Astrocyte (in vitro differentiated cells and primary cell): Measurements from ENCODE around the gene ROPN1. TPM values are rescaled to one million over a fixed set of nuclear protein-coding genes. Genes with fewer than 3 reads are reported as not detected.

Experiments used
- DNase-seq: peaks from one replicate; pipeline ENCODE4 v3.0.0-alpha.2; 2010; ENCODE audit warnings: low read depth
- FAIRE-seq: peaks from 2 replicates; lab custom pipeline; 2011; peaks lifted over from hg19 to GRCh38; lab: Jason Lieb, UNC
- H2AFZ ChIP-seq: 2 replicates; pipeline ENCODE4 v1.6.0; 2012; ENCODE audit warnings: low read depth, low read length, inconsistent platforms
- H3K27ac ChIP-seq: 2 replicates; pipeline ENCODE4 v1.5.1; 2011; ENCODE audit warnings: low read depth, low read length, inconsistent platforms
- H3K27me3 ChIP-seq: 2 replicates; pipeline ENCODE4 v1.6.0; 2011; ENCODE audit warnings: low read length, inconsistent platforms; ENCODE audit not compliant: insufficient read depth
- H3K36me3 ChIP-seq: 2 replicates; pipeline ENCODE4 v1.5.1; 2011; ENCODE audit warnings: low read length, inconsistent platforms; ENCODE audit not compliant: insufficient read depth
- H3K4me1 ChIP-seq: 2 replicates; pipeline ENCODE4 v1.5.1; 2011; ENCODE audit warnings: low read length, inconsistent platforms; ENCODE audit not compliant: insufficient read depth
- H3K4me2 ChIP-seq: 2 replicates; pipeline ENCODE4 v1.6.0; 2012; ENCODE audit warnings: low read length, inconsistent platforms
- H3K4me3 ChIP-seq: 2 replicates; pipeline ENCODE4 v1.5.1; 2011; ENCODE audit warnings: low read depth, mild to moderate bottlenecking, low read length, inconsistent platforms; ENCODE audit not compliant: insufficient read depth
- H3K79me2 ChIP-seq: 2 replicates; pipeline ENCODE4 v1.6.0; 2012; ENCODE audit warnings: mild to moderate bottlenecking, low read length, inconsistent platforms; ENCODE audit not compliant: insufficient read depth
- H3K9ac ChIP-seq: 2 replicates; pipeline ENCODE4 v1.6.0; 2012; ENCODE audit warnings: mild to moderate bottlenecking, low read length, inconsistent platforms
- H3K9me3 ChIP-seq: 2 replicates; pipeline ENCODE4 v1.5.1; 2012; ENCODE audit warnings: low read depth, mild to moderate bottlenecking, low read length, inconsistent platforms; ENCODE audit not compliant: insufficient read depth
- H4K20me1 ChIP-seq: 2 replicates; pipeline ENCODE4 v1.6.0; 2012; ENCODE audit warnings: low read length, inconsistent platforms; ENCODE audit not compliant: insufficient read depth
- H3K27ac Mint-ChIP-seq: one replicate; pipeline ENCODE4 v1.8.0; 2021; ENCODE audit warnings: mild to moderate bottlenecking, mixed read lengths; ENCODE audit not compliant: unreplicated experiment
- H3K27me3 Mint-ChIP-seq: one replicate; pipeline ENCODE4 v1.8.0; 2021; ENCODE audit warnings: low read depth, mixed read lengths; ENCODE audit not compliant: unreplicated experiment
- H3K36me3 Mint-ChIP-seq: one replicate; pipeline ENCODE4 v1.8.0; 2021; ENCODE audit warnings: low read depth, mixed read lengths; ENCODE audit not compliant: unreplicated experiment
- H3K4me1 Mint-ChIP-seq: one replicate; pipeline ENCODE4 v1.8.0; 2021; ENCODE audit warnings: low read depth, mixed read lengths; ENCODE audit not compliant: unreplicated experiment
- H3K4me3 Mint-ChIP-seq: one replicate; pipeline ENCODE4 v1.8.0; 2021; ENCODE audit warnings: mild to moderate bottlenecking, moderate library complexity, mixed read lengths; ENCODE audit not compliant: unreplicated experiment
- H3K9me3 Mint-ChIP-seq: one replicate; pipeline ENCODE4 v1.8.0; 2021; ENCODE audit warnings: mild to moderate bottlenecking, mixed read lengths; ENCODE audit not compliant: unreplicated experiment
- CTCF ChIP-seq: IDR thresholded peaks from 2 replicates; pipeline ENCODE4 v1.5.1; 2011; ENCODE audit warnings: low read depth, mild to moderate bottlenecking, inconsistent platforms, low read length, moderate library complexity; ENCODE audit not compliant: insufficient read depth
- EZH2 ChIP-seq: IDR thresholded peaks from 2 replicates; pipeline ENCODE4 v1.6.1; 2012; ENCODE audit warnings: mild to moderate bottlenecking, low read length, inconsistent platforms; ENCODE audit not compliant: insufficient read depth
- total RNA-seq: library from RNA; stranded (reverse); gene quantifications from 2 replicates; pipeline ENCODE4 v1.2.1, GENCODE V29; 2021

ROPN1 gene
- total RNA-seq, 1 donor from 2014 or later = not detected

- Histone ChIP-seq H3K79me2 (peaks cover 12% of the 10 kb centered on the region), H4K20me1 (no peaks in the 10 kb centered on the region), H3K27ac (no peak overlapping the region), H3K4me1 (no peaks in the 10 kb centered on the region), H3K9ac (no peak overlapping the region), H3K27me3 (no peaks in the 10 kb centered on the region), H3K4me2 (no peak overlapping the region), H3K36me3 (peaks cover 54% of the 10 kb centered on the region), H3K9me3 (no peaks in the 10 kb centered on the region), H2AFZ (no peak overlapping the region), H3K4me3 (no peak overlapping the region)
- Mint-ChIP-seq H3K9me3 (no peaks in the 10 kb centered on the region), H3K36me3 (peaks cover 11% of the 10 kb centered on the region), H3K4me3 (no peak overlapping the region), H3K4me1 (peaks cover 10% of the 10 kb centered on the region), H3K27ac (no peak overlapping the region), H3K27me3 (no peaks in the 10 kb centered on the region)
- TF ChIP-seq EZH2 (no peak), CTCF (no peak)
- FAIRE-seq (no peak), DNase-seq (no peak)
These were observed 38.9 kb downstream of the ROPN1 start for GRCh38 chr3:123952844-123953520.

- H3K4me3 ChIP-seq = no peak overlapping the region
- peak overlapping the region; percentile 36 for H3K27ac Mint-ChIP-seq
- H3K4me1 ChIP-seq = no peaks in the 10 kb centered on the region
- H3K9ac ChIP-seq = no peak overlapping the region
- H3K27ac ChIP-seq = no peak overlapping the region
- peaks cover 10% of the 10 kb centered on the region for H3K4me1 Mint-ChIP-seq
- H3K36me3 Mint-ChIP-seq = peaks cover 11% of the 10 kb centered on the region
- peaks cover 59% of the 10 kb centered on the region for H3K36me3 ChIP-seq
- no peaks in the 10 kb centered on the region for H3K9me3 Mint-ChIP-seq
- no peak overlapping the region for H3K4me3 Mint-ChIP-seq
- TF ChIP-seq CTCF (no peak), EZH2 (no peak)
- no peak overlapping the region for H3K4me2 ChIP-seq
- FAIRE-seq = peak; percentile 56
- H3K27me3 ChIP-seq = no peaks in the 10 kb centered on the region
- no peaks in the 10 kb centered on the region for H3K27me3 Mint-ChIP-seq
- no peaks in the 10 kb centered on the region for H3K9me3 ChIP-seq
- DNase-seq = peak; percentile 20
- peaks cover 4% of the 10 kb centered on the region for H3K79me2 ChIP-seq
- no peaks in the 10 kb centered on the region for H4K20me1 ChIP-seq
- no peak overlapping the region for H2AFZ ChIP-seq
These were observed 40.1 kb downstream of the ROPN1 start for GRCh38 chr3:123951522-123952447.
